Neural cell (in vitro differentiated cells): ENCODE data around the gene GALNT11.

Experiments used
- EP300 ChIP-seq: fragments of 450-650 bp; conservative IDR thresholded peaks from 2 replicates; pipeline ENCODE4 v1.6.1; 2014; ENCODE audit warnings: antibody characterized with exemption, mild to moderate bottlenecking, moderate library complexity; ENCODE audit not compliant: poor library complexity, severe bottlenecking
- EZH2 ChIP-seq: fragments of 200-600, 300-800 bp; shearing (Covaris generic), sonication (generic); IDR thresholded peaks from 2 replicates; pipeline ENCODE4 v1.6.1; 2014; ENCODE audit warnings: antibody characterized with exemption, low read length, borderline replicate concordance, mild to moderate bottlenecking; ENCODE audit not compliant: insufficient read depth, poor library complexity, severe bottlenecking
- MXI1 ChIP-seq: fragments of 450-650 bp; conservative IDR thresholded peaks from 2 replicates; pipeline ENCODE4 v1.6.1; 2014; ENCODE audit warnings: antibody characterized with exemption, mild to moderate bottlenecking; ENCODE audit not compliant: poor library complexity, severe bottlenecking
- RAD21 ChIP-seq: fragments of 450-650 bp; conservative IDR thresholded peaks from 2 replicates; pipeline ENCODE4 v1.6.1; 2014; ENCODE audit warnings: antibody characterized with exemption, mild to moderate bottlenecking, moderate library complexity
- TF ChIP-seq, protein P1 (sequence below): fragments of 450-650 bp; IDR thresholded peaks from 2 replicates; pipeline ENCODE4 v1.5.1; 2014; ENCODE audit warnings: antibody characterized with exemption, mild to moderate bottlenecking, moderate library complexity; ENCODE audit not compliant: poor library complexity, severe bottlenecking

GRCh38 chr7:152081088-152081487 is 55.6 kb downstream of the GALNT11 start:
- TF ChIP-seq, protein P1, sequence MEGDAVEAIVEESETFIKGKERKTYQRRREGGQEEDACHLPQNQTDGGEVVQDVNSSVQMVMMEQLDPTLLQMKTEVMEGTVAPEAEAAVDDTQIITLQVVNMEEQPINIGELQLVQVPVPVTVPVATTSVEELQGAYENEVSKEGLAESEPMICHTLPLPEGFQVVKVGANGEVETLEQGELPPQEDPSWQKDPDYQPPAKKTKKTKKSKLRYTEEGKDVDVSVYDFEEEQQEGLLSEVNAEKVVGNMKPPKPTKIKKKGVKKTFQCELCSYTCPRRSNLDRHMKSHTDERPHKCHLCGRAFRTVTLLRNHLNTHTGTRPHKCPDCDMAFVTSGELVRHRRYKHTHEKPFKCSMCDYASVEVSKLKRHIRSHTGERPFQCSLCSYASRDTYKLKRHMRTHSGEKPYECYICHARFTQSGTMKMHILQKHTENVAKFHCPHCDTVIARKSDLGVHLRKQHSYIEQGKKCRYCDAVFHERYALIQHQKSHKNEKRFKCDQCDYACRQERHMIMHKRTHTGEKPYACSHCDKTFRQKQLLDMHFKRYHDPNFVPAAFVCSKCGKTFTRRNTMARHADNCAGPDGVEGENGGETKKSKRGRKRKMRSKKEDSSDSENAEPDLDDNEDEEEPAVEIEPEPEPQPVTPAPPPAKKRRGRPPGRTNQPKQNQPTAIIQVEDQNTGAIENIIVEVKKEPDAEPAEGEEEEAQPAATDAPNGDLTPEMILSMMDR: no peak
- TF ChIP-seq EZH2 (no peak), EP300 (no peak), MXI1 (no peak), RAD21 (no peak)
